ENCODE results near the gene ZNF615. TPM values are rescaled to one million over a fixed set of nuclear protein-coding genes. Genes with fewer than 3 reads are reported as not detected.

ZNF615 gene
- total RNA-seq, 1 experiment from 2014 or later: 11.3 TPM

DNA sequence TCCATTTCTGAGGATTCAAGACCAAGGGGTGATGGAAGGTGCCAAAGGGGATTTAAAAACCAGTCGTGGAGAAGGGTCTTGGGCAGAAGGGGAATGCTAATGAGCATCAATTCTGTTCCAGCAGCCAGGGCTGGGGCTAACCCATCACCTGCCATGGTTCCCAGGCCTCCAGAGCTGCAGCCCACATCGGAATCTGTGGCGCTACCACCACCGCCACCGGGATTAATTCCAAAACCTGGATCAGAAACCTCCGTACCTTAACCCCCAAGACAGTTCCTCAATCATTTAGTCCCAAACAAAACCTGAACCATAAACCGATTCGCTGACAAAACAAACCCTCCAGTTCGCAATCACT is 583 bp downstream of the ZNF615 start:
- Histone ChIP-seq H2AK5ac (ENCODE audit: insufficient read length, low read length) (no peak overlapping the region), H3K27ac (ENCODE audit: insufficient read length, low read depth, low read length) (no peak overlapping the region), H3K27me3 (ENCODE audit: insufficient read depth, low read length) (no peaks in the 10 kb centered on the region), H2BK120ac (ENCODE audit: low read depth, low read length, poor library complexity, severe bottlenecking) (no peak overlapping the region), H3K79me1 (ENCODE audit: insufficient read depth, low read depth, low read length, poor library complexity, severe bottlenecking) (no peaks in the 10 kb centered on the region), H4K5ac (ENCODE audit: insufficient read length, low read depth, low read length) (no peak overlapping the region), H3T11ph (ENCODE audit: low read length) (no peak overlapping the region), H3K23me2 (ENCODE audit: insufficient read length, low read depth, low read length, poor library complexity, severe bottlenecking) (peaks cover 6% of the 10 kb centered on the region), H2BK12ac (ENCODE audit: insufficient read length, low read depth, low read length) (no peak overlapping the region), H3K18ac (ENCODE audit: insufficient read length, low read depth, low read length) (no peak overlapping the region), H4K91ac (ENCODE audit: insufficient read length, low read depth, low read length) (no peak overlapping the region), H4K8ac (replicated peaks; ENCODE audit: insufficient read length, low read depth, low read length) (no peak overlapping the region), H3K14ac (ENCODE audit: insufficient read depth, low read length) (no peak overlapping the region), H3K4me1 (ENCODE audit: insufficient read depth, low read length) (no peaks in the 10 kb centered on the region), H2BK20ac (ENCODE audit: low read depth, low read length, poor library complexity, severe bottlenecking) (no peak overlapping the region), H3K4me2 (ENCODE audit: insufficient read depth, insufficient read length, low read length) (peak overlapping the region; percentile 80), H3K9me3 (ENCODE audit: control insufficient read depth, low read depth, low read length) (no peaks in the 10 kb centered on the region), H3K23ac (ENCODE audit: insufficient read length, low read depth, low read length) (no peak overlapping the region), H3K4ac (ENCODE audit: low read depth, low read length) (no peak overlapping the region), H3K79me2 (ENCODE audit: insufficient read depth, low read length) (no peaks in the 10 kb centered on the region), H2AFZ (ENCODE audit: low read length) (no peak overlapping the region), H2BK5ac (ENCODE audit: insufficient read length, low read length) (no peak overlapping the region), H3K56ac (ENCODE audit: insufficient read length, low read depth, low read length) (no peak overlapping the region), H4K20me1 (ENCODE audit: control insufficient read depth, insufficient read depth, insufficient read length) (no peaks in the 10 kb centered on the region), H2BK15ac (ENCODE audit: low read depth, low read length) (no peak overlapping the region), H3K9ac (ENCODE audit: extremely low read depth, insufficient read length, low read length) (peak overlapping the region; percentile 65)
- Mint-ChIP-seq H3K27ac (peak overlapping the region in 2 of 3 experiments; percentile 100; a peak in 4 of 7 replicates), H3K36me3 (ENCODE audit: insufficient read depth in 1 of 3, low read depth in 3 of 3) (peaks cover 30 to 33% (median 32%) of the 10 kb centered on the region in 3 experiments), H3K27me3 (ENCODE audit: low read depth) (no peaks in the 10 kb centered on the region), H3K9me3 (peaks cover 13 to 32% of the 10 kb centered on the region in 2 experiments), H3K4me3 (peak overlapping the region; percentile 98 to 99), H3K4me1 (peaks cover 8 to 14% of the 10 kb centered on the region in 2 experiments)
- TF ChIP-seq, protein P1, sequence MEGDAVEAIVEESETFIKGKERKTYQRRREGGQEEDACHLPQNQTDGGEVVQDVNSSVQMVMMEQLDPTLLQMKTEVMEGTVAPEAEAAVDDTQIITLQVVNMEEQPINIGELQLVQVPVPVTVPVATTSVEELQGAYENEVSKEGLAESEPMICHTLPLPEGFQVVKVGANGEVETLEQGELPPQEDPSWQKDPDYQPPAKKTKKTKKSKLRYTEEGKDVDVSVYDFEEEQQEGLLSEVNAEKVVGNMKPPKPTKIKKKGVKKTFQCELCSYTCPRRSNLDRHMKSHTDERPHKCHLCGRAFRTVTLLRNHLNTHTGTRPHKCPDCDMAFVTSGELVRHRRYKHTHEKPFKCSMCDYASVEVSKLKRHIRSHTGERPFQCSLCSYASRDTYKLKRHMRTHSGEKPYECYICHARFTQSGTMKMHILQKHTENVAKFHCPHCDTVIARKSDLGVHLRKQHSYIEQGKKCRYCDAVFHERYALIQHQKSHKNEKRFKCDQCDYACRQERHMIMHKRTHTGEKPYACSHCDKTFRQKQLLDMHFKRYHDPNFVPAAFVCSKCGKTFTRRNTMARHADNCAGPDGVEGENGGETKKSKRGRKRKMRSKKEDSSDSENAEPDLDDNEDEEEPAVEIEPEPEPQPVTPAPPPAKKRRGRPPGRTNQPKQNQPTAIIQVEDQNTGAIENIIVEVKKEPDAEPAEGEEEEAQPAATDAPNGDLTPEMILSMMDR (conservative IDR thresholded peaks at IDR 0.05): no peak
- DNase-seq: peak; percentile 36
- WGBS (ENCODE audit: extremely low coverage, insufficient read length, low lambda C conversion rate): no CpG with 5 or more reads among the region's 9 CpGs

Measured in H9 (cell line).